ENCODE measurements around the gene ITGB7.
"Not testable (repeated sequence)": the region's sequence is repeated elsewhere in the genome, so short reads cannot be mapped to it uniquely, and the experiment has no call there.

The ITGB7 gene

DNA sequence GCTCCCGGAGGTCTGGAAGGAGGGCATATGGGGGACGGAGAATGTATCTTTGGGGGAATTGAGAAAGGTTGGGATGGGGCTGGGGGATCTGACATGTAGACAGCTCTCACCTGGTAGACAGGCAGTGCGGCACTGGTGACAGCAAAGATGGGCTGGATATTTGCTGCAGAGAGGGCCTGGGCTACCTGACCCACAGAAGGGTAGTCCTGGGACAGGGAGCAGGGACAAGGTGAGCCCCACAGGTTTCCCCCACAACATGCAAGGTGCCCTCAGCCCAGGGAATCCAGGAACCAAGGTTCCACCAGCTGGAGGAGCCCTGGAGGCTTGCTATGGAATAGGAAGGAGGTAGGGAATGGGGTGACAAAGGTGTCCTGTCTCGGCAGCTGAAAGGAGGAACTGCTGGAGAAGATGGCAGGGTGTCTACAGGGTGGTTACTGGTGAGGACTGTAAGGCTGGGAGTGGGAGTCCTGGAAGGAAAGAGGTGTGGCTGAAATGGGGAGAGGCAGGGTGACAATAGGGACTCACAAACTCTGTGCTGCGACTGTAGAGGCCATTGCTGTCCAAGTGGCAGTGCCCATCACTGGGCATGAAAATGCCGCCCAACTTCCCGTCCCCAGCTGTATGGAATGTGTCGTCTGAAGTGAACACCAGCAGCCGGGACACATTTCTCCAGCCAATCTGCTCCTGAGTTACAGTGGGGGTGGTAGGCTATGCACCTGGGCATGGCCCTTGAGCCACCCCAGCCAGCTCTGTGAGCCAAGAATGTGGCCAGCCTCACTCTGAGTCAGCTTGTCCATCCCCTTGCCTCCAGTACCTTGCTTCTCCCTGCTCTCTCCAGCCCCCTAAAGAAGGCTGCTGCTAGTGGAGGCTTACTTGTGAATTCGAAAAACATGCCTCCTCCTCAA is 11.3 kb downstream of the ITGB7 start:
- DNase-seq, result no peak

DNA sequence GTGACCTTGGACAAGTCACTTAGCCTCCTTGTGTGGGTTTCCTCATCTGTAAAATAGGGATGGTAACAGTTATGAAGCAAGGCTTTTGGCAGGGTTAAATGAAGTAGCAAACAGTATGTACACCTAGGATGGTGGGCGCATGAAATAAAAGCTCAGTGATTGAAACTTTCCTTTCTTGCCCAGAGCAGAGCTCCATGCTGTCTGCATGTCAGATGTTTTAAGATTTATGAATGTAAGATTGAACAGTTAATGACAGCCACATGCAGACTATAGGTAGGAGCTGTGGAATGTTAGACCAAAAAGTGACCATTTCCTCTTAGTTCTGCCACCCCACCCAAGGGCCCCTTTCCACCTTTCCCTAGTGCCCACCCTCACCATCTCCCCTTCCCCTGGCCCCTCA is 12.1 kb downstream of the ITGB7 start:
- no peak for DNase-seq

DNA sequence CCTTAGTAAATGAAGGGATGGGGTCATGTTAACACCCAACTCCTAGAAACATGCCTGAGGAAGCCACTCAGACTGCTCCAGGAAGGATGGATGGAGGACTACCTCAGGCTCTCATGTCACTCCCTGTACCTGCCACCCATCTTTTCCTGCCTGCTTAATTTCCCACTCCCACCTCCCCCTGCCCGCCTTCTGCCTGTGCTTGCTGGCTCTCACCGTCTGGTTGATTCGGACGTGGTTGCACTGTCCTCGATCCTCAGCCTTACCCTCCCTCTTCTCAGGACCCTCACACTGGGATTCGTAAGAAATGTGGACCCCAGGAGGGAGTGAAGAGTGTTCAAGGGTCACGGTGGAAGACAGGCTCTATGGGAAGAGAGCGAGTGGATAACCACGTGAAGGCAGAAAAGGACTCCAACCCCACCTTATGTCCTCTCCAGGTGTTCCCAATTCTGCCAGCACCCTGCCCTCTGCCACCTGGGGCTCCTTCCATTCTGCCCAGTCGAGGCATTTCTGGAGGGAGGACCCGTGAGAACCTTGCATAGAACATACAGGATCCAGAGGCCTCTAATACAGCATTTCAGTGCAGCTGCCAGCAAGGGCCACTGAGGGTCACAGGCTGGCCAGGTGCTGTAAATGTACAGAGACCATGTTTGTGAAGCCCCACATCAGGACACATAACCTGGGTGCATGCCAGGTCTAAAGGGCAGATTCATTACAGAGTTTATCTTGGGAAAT is 12.9 kb downstream of the ITGB7 start:
- DNase-seq, result no peak

DNA sequence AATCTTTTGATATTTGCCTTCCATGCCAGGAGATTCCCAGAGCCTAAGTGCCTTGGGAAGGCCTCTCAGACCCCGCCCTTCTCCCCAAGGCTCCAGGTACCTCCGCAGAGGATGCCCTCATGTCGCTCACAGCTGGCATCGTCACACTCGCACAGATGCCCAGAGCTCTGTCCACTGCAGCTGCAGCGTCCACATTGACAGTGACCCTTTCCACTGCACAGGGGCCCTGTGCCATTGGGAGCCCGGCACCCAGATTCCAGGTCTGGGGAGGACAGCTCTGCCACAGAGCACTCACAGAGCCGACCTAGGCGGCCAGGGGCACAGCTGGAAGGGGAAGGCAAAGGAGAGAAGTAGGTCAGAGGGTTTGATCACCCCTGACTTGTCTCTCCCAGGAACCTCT is 14.0 kb downstream of the ITGB7 start:
- DNase-seq, result no peak

- DNase-seq, result no peak
These were observed 14.5 kb downstream of the ITGB7 start for GRCh38 chr12:53192531-53193021.

DNA sequence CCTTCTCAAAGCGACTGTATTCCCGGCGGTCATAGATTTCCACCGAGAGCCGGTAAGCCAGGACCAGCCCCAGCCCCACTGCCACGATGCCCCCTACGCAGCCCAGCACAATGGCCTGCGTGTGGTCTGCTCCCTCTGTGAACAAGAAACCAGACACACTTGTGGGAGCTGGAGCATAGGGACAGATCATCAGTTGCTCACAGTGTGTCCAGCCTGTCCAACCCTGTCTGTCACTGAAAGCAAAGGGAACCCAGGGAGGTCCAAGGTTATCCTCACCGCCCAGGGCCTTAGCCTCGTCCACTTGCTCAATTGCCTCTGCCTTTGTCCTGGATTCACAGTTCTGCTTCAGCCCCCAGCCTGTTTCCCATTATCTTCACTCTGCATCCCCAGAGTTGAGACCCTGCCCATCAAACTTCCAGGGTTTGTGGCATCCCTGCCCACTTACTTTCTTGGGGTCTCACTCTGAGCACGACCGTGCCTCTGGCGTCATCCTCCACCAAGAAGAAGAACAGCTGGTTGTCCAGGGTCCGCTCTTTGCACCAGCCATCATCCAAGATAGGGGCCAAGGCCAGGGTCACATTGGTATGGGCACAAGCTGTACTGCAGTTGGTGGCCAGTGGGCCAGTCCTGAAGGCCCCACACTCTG is 15.0 kb downstream of the ITGB7 start:
- no peak for DNase-seq

DNA sequence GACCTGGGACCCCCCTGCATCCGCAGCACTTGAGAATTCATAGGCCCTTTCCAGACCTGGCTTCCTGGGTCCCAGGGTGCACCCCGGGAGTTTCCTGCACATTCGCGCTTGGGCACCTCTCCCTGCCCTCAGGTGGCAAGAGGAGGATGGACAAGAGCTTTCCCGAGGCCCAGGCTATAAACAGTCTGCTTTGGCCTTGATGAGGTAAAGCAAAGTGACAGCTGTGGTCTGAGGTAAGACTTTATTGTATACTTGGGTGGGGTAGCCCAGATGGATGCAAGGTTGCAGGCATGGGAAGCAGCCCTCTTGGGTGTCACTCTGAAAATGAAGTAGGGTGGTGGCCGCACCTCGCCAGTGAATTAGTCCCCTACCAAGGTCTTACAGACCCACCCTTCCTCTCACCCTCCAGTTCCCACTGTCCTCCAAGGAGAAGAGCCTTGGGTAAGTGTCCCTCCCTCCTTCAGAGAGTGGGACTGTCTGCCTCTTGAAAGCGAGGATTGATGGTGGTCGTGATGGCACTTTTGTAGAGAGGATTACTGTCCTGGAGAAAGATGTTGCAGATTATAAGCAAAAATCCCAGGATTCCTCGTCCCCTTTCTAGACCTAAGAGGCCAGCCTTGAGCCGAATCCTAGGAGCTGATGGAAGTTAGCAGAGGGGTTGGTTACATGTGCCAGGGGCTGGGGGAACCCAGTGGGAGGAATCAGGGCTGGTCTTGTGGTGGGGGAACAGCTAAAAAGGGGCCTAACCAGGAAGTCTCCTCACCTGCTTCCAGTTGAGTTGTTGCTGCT is 15.8 kb downstream of the ITGB7 start:
- DNase-seq, result no peak

DNA sequence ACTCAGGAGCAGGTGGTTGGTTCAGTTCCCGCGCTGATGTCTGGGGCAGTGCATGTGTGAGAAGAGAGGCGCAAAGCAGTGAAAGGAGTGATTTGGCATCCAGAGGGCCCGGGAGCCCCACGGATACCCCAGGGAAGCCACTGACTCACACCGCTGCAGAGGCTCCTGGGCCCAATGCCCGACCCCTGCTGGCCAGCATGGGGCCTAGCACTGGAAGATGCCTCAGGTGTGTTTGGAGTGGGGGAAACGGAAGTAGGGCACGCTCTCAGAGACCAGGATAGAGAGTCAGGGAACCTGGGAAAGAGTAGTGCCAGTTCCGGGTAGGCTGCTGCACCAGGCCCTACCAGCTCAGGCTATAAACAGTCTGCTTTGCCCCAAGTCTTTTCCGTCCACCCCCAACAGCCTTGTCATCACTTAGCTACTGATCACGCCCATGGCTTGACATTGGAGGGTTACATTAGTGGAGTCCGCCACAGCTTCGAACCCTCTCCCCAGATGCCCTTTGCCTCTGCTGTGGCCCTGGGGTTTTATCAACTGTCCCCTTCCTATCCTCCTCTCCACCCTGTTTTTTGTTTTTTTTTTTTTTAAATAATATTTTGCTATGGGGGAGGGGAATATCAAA is 16.8 kb downstream of the ITGB7 start:
- no peak for DNase-seq

DNA sequence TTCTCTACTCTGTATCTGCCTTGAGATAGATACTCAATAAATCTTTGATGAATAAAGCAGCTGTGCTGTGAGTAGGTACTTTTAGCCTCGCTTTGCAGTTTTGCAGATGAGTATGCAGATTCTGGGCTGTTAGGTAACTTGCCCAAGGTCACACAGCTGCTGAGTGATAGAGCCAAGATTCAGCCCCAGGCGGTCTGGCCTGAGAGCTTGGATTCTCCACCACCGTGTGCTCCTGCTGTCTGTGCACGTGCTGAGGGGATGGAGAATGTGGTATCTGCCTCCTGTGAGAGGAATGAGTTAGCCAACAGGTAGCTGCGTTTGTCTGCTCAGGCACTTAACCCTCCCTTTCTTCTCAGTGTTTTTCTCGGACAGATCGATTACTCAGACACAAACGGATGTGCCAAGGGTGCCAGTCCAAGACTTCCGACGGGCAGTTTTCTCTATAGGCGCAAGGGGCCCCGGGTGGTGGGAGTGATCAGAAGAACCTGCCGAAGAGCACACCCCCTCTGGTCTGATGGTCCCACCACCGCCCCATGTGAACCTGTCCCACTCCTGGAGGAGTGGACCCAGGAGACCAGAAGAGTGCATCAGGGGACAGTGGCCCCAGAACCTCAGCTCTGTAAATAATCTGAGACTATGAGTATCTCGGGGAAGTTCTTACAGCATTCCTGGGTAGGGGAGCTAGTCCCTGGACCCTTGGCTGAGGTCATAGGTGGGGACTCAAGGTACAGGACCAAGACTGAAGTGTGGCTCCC is 19.7 kb downstream of the ITGB7 start:
- no peak for DNase-seq

- DNase-seq, result no peak
These were observed 20.3 kb downstream of the ITGB7 start for GRCh38 chr12:53186745-53187144.

DNA sequence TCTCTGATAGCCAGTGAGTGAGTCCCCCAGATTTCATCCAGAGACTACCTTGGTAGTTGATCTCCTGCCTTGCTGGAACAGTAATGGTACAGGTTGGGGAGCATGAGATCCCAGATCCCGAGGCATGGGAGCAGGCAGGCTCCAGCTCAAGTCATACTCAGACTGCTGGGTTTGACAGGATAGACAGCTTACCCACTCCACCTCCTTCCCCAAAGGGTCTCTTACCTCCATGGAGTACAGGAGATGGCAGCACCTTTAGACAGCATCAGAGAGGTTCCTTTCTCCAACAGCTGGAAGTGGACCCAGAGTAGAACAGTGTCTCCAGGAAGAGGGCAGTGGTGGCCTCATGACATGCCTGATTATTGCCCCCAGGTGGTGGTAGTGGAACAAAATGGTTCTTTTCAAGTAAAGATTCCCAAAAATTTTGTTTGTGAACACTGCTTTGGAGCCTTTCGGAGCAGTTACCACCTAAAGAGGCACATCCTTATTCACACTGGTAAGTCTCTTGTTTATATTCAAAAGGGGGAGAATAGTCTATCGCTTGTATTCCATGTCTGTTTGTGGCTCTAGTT is 21.4 kb downstream of the ITGB7 start:
- DNase-seq, result no peak

DNA sequence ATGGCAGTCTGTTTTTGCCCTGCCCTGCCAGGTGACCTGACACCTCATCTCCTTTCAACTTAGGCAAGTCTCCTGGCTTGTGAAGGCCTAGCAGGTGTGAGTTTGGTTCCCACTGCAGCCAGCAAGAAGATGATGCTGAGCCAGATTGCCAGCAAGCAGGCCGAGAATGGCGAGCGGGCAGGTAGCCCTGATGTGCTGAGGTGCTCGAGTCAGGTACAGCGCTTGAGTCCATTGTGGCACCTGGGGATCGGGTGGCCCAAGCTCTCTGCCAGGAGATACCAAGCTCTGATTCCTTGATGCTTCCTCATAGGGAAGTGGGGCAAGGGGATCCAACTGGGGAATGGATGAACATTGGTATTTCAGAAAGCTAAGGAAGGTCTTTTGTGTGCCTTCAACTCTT is 22.2 kb downstream of the ITGB7 start:
- DNase-seq, result no peak

- no peak for DNase-seq
These were observed 24.1 kb downstream of the ITGB7 start for GRCh38 chr12:53182903-53183302.

DNA sequence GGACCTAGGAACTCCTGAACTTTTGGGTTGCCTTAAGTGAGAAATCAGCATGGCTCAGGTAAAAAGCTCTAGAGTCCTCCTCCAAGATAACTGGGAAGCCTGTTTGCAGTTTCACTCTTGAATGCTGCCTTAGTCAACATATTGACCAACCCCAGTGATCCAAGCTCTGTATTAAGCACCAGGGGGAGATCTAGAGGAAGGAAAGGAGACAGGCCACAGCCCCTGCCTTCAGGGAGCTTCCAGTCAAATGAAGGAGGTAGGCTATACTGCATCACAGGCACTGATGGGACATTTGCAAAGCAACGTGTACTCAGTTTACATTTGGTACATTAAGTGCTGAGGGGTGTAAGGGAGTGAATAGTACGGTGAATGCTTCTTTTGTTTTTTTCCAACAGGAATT is 25.1 kb downstream of the ITGB7 start:
- DNase-seq, result no peak

- peak; percentile 52 for DNase-seq
These were observed 26.0 kb downstream of the ITGB7 start for GRCh38 chr12:53180931-53181645.

DNA sequence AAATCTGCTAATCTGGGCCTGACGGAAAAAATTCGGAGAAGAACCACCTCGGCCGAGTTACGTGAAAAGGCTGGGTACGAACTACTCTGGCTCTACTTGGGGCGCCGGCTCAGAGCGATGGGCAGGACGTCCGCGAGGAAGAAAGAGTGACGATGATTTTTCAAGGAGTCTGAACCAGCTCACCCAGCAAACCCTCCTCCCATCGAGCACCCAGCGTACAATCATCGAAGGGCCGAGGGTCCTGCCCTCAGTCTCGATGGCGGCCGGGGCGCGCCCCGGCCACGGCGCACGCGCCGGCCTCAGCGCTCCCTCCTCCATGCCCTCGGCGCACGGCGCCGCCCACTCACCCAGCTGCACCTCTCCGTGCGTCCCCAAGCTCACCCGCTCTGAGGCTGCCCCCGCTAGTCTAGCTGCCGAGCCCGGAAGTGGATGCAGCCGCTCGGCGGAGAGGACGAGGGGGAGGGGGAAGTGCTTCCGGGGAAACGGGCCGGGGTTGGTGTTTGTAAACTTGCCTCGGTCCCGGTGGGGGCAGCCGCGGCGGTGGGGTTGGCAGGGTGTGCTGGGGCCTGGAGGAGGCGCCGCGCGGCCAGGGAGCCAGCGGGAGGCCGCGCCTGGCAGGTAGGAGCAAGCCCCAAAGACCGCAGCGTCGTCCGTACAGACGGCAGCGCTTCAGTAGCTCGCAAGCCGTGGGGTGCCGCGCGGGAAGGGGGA is 26.7 kb downstream of the ITGB7 start, which contains the start of the genes CSAD and ZNF740:
CSAD (minus strand) TSS at position 706 of the 711 bp plus-strand sequence. CDS start 7,455 bp downstream, outside the sequence.
ZNF740 (plus strand) TSS at position 503 of the 711 bp plus-strand sequence. CDS start 1,262 bp downstream, outside the sequence.
- DNase-seq, result peak; percentile 91

GRCh38 chr12:53179687-53180219 is 27.3 kb downstream of the ITGB7 start:
- no peak for DNase-seq

GRCh38 chr12:53178803-53179202 is 28.2 kb downstream of the ITGB7 start:
- not testable (repeated sequence) for DNase-seq

DNA sequence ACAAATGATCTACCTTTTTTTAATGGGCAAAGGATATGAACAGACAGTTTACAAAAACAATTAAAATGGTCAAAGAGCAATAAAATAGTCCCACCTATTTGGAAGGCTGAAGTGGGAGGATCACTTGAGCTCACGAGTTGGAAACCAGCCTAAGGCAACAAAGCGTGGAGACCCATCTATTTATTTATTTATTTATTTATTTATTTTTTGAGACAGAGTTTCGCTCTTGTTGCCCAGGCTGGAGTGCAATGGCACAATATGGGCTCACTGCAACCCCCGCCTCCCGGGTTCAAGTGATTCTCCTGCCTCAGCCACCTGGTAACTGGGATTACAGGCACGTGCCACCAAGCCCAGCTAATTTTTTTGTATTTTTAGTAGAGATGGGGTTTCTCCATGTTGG is 29.6 kb downstream of the ITGB7 start:
- DNase-seq, result not testable (repeated sequence)

Data from NCI-H1092 (cell line).